H9 (cell line): ENCODE results near the gene TKTL1. TPM values are rescaled to one million over a fixed set of nuclear protein-coding genes. Genes with fewer than 3 reads are reported as not detected.

Experiments
- DNase-seq: peaks from one replicate; pipeline ENCODE4 v3.0.0-alpha.2; 2017
- H2AFZ ChIP-seq: one replicate; pipeline ENCODE4 v1.6.1; 2013; ENCODE audit warnings: mild to moderate bottlenecking, low read length, control low read depth, moderate library complexity
- H2AK5ac ChIP-seq: 2 replicates; pipeline ENCODE4 v1.6.1; 2013; ENCODE audit warnings: low read length, control low read depth, mixed read lengths; ENCODE audit not compliant: insufficient read length
- H2BK120ac ChIP-seq: one replicate; pipeline ENCODE4 v1.6.1; 2013; ENCODE audit warnings: low read depth, mild to moderate bottlenecking, low read length, control low read depth, inconsistent platforms; ENCODE audit not compliant: poor library complexity, severe bottlenecking
- H2BK12ac ChIP-seq: 2 replicates; pipeline ENCODE4 v1.6.1; 2013; ENCODE audit warnings: low read length, control low read depth, mixed read lengths, low read depth; ENCODE audit not compliant: insufficient read length
- H2BK15ac ChIP-seq: 2 replicates; pipeline ENCODE4 v1.6.1; 2013; ENCODE audit warnings: low read depth, low read length, control low read depth
- H2BK20ac ChIP-seq: one replicate; pipeline ENCODE4 v1.6.1; 2013; ENCODE audit warnings: low read depth, mild to moderate bottlenecking, low read length, control low read depth, inconsistent platforms; ENCODE audit not compliant: poor library complexity, severe bottlenecking
- H2BK5ac ChIP-seq: 2 replicates; pipeline ENCODE4 v1.6.1; 2013; ENCODE audit warnings: low read length, control low read depth, mixed read lengths; ENCODE audit not compliant: insufficient read length
- H3K14ac ChIP-seq: 2 replicates; pipeline ENCODE4 v1.6.1; 2013; ENCODE audit warnings: low read length, control low read depth; ENCODE audit not compliant: insufficient read depth
- H3K18ac ChIP-seq: 2 replicates; pipeline ENCODE4 v1.6.1; 2013; ENCODE audit warnings: low read depth, mild to moderate bottlenecking, mixed read lengths, low read length, control low read depth; ENCODE audit not compliant: insufficient read length
- H3K23ac ChIP-seq: 2 replicates; pipeline ENCODE4 v1.6.1; 2013; ENCODE audit warnings: low read length, control low read depth, mixed read lengths, low read depth; ENCODE audit not compliant: insufficient read length
- H3K23me2 ChIP-seq: 2 replicates; pipeline ENCODE4 v1.6.1; 2013; ENCODE audit warnings: low read depth, mild to moderate bottlenecking, mixed read lengths, low read length, control low read depth; ENCODE audit not compliant: insufficient read length, poor library complexity, severe bottlenecking
- H3K27ac ChIP-seq: 2 replicates; pipeline ENCODE4 v1.5.1; 2013; ENCODE audit warnings: low read length, control low read depth, mixed read lengths, low read depth; ENCODE audit not compliant: insufficient read length
- H3K27me3 ChIP-seq: 2 replicates; pipeline ENCODE4 v1.6.1; 2013; ENCODE audit warnings: low read length, control low read depth, inconsistent platforms; ENCODE audit not compliant: insufficient read depth
- H3K4ac ChIP-seq: 2 replicates; pipeline ENCODE4 v1.6.1; 2013; ENCODE audit warnings: low read depth, mild to moderate bottlenecking, control low read depth, inconsistent platforms, low read length, moderate library complexity
- H3K4me1 ChIP-seq: 2 replicates; pipeline ENCODE4 v1.6.1; 2013; ENCODE audit warnings: low read length, control low read depth, inconsistent platforms; ENCODE audit not compliant: insufficient read depth
- H3K4me2 ChIP-seq: 2 replicates; pipeline ENCODE4 v1.6.1; 2013; ENCODE audit warnings: low read length, control low read depth, mixed read lengths; ENCODE audit not compliant: insufficient read length, insufficient read depth
- H3K56ac ChIP-seq: 2 replicates; pipeline ENCODE4 v1.6.1; 2013; ENCODE audit warnings: low read depth, mild to moderate bottlenecking, mixed read lengths, low read length, control low read depth; ENCODE audit not compliant: insufficient read length
- H3K79me1 ChIP-seq: 2 replicates; pipeline ENCODE4 v1.6.1; 2013; ENCODE audit warnings: low read depth, mild to moderate bottlenecking, moderate library complexity, low read length, control low read depth, inconsistent platforms; ENCODE audit not compliant: insufficient read depth, poor library complexity, severe bottlenecking
- H3K79me2 ChIP-seq: 2 replicates; pipeline ENCODE4 v1.6.1; 2013; ENCODE audit warnings: low read length, control low read depth, inconsistent platforms; ENCODE audit not compliant: insufficient read depth
- H3K9ac ChIP-seq: 2 replicates; pipeline ENCODE4 v1.6.1; 2013; ENCODE audit warnings: low read length, control low read depth, mixed read lengths; ENCODE audit not compliant: insufficient read length; ENCODE audit errors: extremely low read depth
- H3K9me3 ChIP-seq: one replicate; pipeline ENCODE4 v1.6.1; 2013; ENCODE audit warnings: low read depth, low read length, inconsistent platforms; ENCODE audit not compliant: control insufficient read depth
- H3T11ph ChIP-seq: one replicate; pipeline ENCODE4 v1.6.1; 2013; ENCODE audit warnings: mild to moderate bottlenecking, low read length, control low read depth, inconsistent platforms
- H4K20me1 ChIP-seq: one replicate; pipeline ENCODE4 v1.6.1; 2013; ENCODE audit not compliant: control insufficient read depth, insufficient read length, insufficient read depth
- H4K5ac ChIP-seq: 2 replicates; pipeline ENCODE4 v1.6.1; 2013; ENCODE audit warnings: low read depth, mild to moderate bottlenecking, mixed read lengths, low read length, control low read depth; ENCODE audit not compliant: insufficient read length
- H4K8ac ChIP-seq: replicated peaks from 2 replicates; pipeline ENCODE4 v1.6.1; 2013; ENCODE audit warnings: low read length, control low read depth, mixed read lengths, low read depth; ENCODE audit not compliant: insufficient read length
- H4K91ac ChIP-seq: 2 replicates; pipeline ENCODE4 v1.6.1; 2013; ENCODE audit warnings: low read depth, mild to moderate bottlenecking, moderate library complexity, mixed read lengths, low read length, control low read depth; ENCODE audit not compliant: insufficient read length
- H3K27ac Mint-ChIP-seq, 3 experiments: 2 replicates in 2 of 3; 3 replicates in 1 of 3; pipeline ENCODE4 v1.8.0; 2020 to 2021; ENCODE audit warnings: mixed read lengths in 3 of 3, mild to moderate bottlenecking in 1 of 3, moderate library complexity in 1 of 3
- H3K27me3 Mint-ChIP-seq: 2 replicates; pipeline ENCODE4 v1.8.0; 2021; ENCODE audit warnings: low read depth, mild to moderate bottlenecking, moderate library complexity, mixed read lengths
- H3K36me3 Mint-ChIP-seq, 3 experiments: 2 replicates in 2 of 3; 3 replicates in 1 of 3; pipeline ENCODE4 v1.8.0; 2020 to 2021; ENCODE audit warnings: low read depth in 3 of 3, mixed read lengths in 3 of 3; ENCODE audit not compliant: insufficient read depth in 1 of 3
- H3K4me1 Mint-ChIP-seq, 2 experiments: 2 replicates each; pipeline ENCODE4 v1.8.0; 2020; ENCODE audit warnings: mixed read lengths in 2 of 2
- H3K4me3 Mint-ChIP-seq, 2 experiments: 2 replicates in 1 of 2; 3 replicates in 1 of 2; pipeline ENCODE4 v1.8.0; 2020 to 2021; ENCODE audit warnings: mild to moderate bottlenecking in 2 of 2, mixed read lengths in 2 of 2, moderate library complexity in 1 of 2
- H3K9me3 Mint-ChIP-seq, 2 experiments: 2 replicates in 1 of 2; 3 replicates in 1 of 2; pipeline ENCODE4 v1.8.0; 2020; ENCODE audit warnings: mild to moderate bottlenecking in 2 of 2, mixed read lengths in 2 of 2, moderate library complexity in 1 of 2
- WGBS: extraction: QIAGEN DNeasy Blood & Tissue Kit; methylation state at CpG from one replicate; pipeline ENCODE4 v1.1.7; 2013; ENCODE audit warnings: missing lambda C conversion rate, low lambda C conversion rate, mixed read lengths; ENCODE audit not compliant: insufficient read length; ENCODE audit errors: extremely low coverage; 5-methylcytosine and 5-hydroxymethylcytosine counted together
- total RNA-seq: library from RNA; stranded (reverse); gene quantifications from 2 replicates; pipeline ENCODE4 v1.2.1, GENCODE V29; 2021
- TF ChIP-seq, protein P1 (sequence below): fragments of 200-600 bp; sonication (generic); conservative IDR thresholded peaks from 3 replicates; pipeline ENCODE4 v1.8.0; 2021; ENCODE audit warnings: antibody characterized with exemption, mild to moderate bottlenecking

The TKTL1 gene
- total RNA-seq, 1 experiment from 2014 or later, result not detected

- H3K27me3 ChIP-seq, result no peaks in the 10 kb centered on the region
- H3K27ac ChIP-seq, result no peak within 1 kb of the TSS
- peaks cover 2 to 22% of the 10 kb centered on the region in 2 experiments; a peak in 3 of 4 replicates for H3K4me1 Mint-ChIP-seq
- H2AFZ ChIP-seq, result no peak within 1 kb of the TSS
- peaks cover 6 to 12% (median 10%) of the 10 kb centered on the region in 3 experiments for H3K36me3 Mint-ChIP-seq
- no peak within 1 kb of the TSS for H2BK15ac ChIP-seq
- peaks cover 5% of the 10 kb centered on the region for H3K23me2 ChIP-seq
- no peaks in the 10 kb centered on the region for H3K9me3 ChIP-seq
- no peak within 1 kb of the TSS for H4K5ac ChIP-seq
- no peak within 1 kb of the TSS for H3K23ac ChIP-seq
- H4K20me1 ChIP-seq, result no peaks in the 10 kb centered on the region
- peak; percentile 56 for DNase-seq
- no peak within 1 kb of the TSS for H3K14ac ChIP-seq
- TF ChIP-seq, protein P1, sequence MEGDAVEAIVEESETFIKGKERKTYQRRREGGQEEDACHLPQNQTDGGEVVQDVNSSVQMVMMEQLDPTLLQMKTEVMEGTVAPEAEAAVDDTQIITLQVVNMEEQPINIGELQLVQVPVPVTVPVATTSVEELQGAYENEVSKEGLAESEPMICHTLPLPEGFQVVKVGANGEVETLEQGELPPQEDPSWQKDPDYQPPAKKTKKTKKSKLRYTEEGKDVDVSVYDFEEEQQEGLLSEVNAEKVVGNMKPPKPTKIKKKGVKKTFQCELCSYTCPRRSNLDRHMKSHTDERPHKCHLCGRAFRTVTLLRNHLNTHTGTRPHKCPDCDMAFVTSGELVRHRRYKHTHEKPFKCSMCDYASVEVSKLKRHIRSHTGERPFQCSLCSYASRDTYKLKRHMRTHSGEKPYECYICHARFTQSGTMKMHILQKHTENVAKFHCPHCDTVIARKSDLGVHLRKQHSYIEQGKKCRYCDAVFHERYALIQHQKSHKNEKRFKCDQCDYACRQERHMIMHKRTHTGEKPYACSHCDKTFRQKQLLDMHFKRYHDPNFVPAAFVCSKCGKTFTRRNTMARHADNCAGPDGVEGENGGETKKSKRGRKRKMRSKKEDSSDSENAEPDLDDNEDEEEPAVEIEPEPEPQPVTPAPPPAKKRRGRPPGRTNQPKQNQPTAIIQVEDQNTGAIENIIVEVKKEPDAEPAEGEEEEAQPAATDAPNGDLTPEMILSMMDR, result no peak
- H2BK5ac ChIP-seq, result no peak within 1 kb of the TSS
- H3K4me3 Mint-ChIP-seq, result peak within 1 kb of the TSS; percentile 50 to 60
- H3K4ac ChIP-seq, result no peak within 1 kb of the TSS
- no peak within 1 kb of the TSS for H2BK20ac ChIP-seq
- H4K8ac ChIP-seq, result no peak within 1 kb of the TSS
- peaks cover 8% of the 10 kb centered on the region; the same call in 1 of the 2 replicates for H3K79me2 ChIP-seq
- no peak within 1 kb of the TSS for H2BK12ac ChIP-seq
- H3K79me1 ChIP-seq, result no peaks in the 10 kb centered on the region
- no peak within 1 kb of the TSS for H2AK5ac ChIP-seq
- peak within 1 kb of the TSS; percentile 68 for H3K18ac ChIP-seq
- no peak within 1 kb of the TSS for H3K56ac ChIP-seq
- H3K9ac ChIP-seq, result no peak within 1 kb of the TSS
- H3K27me3 Mint-ChIP-seq, result peaks cover 3% of the 10 kb centered on the region; the same call in 1 of the 2 replicates
- H4K91ac ChIP-seq, result no peak within 1 kb of the TSS
- WGBS, result no CpG with 5 or more reads among the region's 95 CpGs
- H3T11ph ChIP-seq, result no peak within 1 kb of the TSS
- H3K4me2 ChIP-seq, result peak within 1 kb of the TSS; percentile 1
- no peak within 1 kb of the TSS for H2BK120ac ChIP-seq
- no peak within 1 kb of the TSS for H3K27ac Mint-ChIP-seq
- H3K4me1 ChIP-seq, result no peaks in the 10 kb centered on the region
- peaks cover 40 to 48% of the 10 kb centered on the region in 2 experiments for H3K9me3 Mint-ChIP-seq
These were observed 78.9 kb downstream of the TKTL1 start, which contains the start of gene FLNA for GRCh38 chrX:154374313-154375155. Gene FLNA, minus strand, starts transcription at chrX:154374634. Its CDS starts 3,389 bp downstream, at chrX:154371245.
